ENCODE data around the gene SCN7A.
"Not testable (repeated sequence)": the region's sequence is repeated elsewhere in the genome, so short reads cannot be mapped to it uniquely, and the experiment has no call there.

Gene SCN7A

GRCh38 chr2:166464187-166464586, 29.9 kb downstream of the SCN7A start:
- no CpG with 5 or more reads among the region's 1 CpG for WGBS, 2 donors (ENCODE audit: extremely low coverage in 2 of 2, insufficient read length in 2 of 2, insufficient replicate concordance in 1 of 2)
- H2AFZ ChIP-seq (ENCODE audit: low read length), result no peak overlapping the region

GRCh38 chr2:166463640-166464039, 30.4 kb downstream of the SCN7A start:
- no peaks in the 10 kb centered on the region for H3K27me3 ChIP-seq (ENCODE audit: control insufficient read depth in 3 of 3, insufficient read depth in 3 of 3, low read depth in 1 of 3, low read length in 3 of 3)
- H3K9me3 ChIP-seq (replicated peaks in 1 of 2; ENCODE audit: control insufficient read depth in 2 of 2, insufficient read depth in 1 of 2, low read depth in 1 of 2, low read length in 2 of 2), result no peaks in the 10 kb centered on the region
- no peak overlapping the region for H2BK12ac ChIP-seq (ENCODE audit: low read length)
- no peaks in the 10 kb centered on the region for H3K36me3 ChIP-seq (replicated peaks in 1 of 2; ENCODE audit: control insufficient read depth in 2 of 2, insufficient read depth in 2 of 2, low read length in 2 of 2)
- no peaks in the 10 kb centered on the region for H3K79me1 ChIP-seq (ENCODE audit: low read depth, low read length)
- no peak overlapping the region for H3K4me2 ChIP-seq (ENCODE audit: insufficient read depth, low read length, poor library complexity, severe bottlenecking)
- H2AK5ac ChIP-seq (ENCODE audit: low read depth, low read length), result no peak overlapping the region
- H3K27ac ChIP-seq (replicated peaks; ENCODE audit: low read length), result no peak overlapping the region
- no peak overlapping the region for H3K23ac ChIP-seq (ENCODE audit: low read depth, low read length, poor library complexity)
- no peak overlapping the region for H2AFZ ChIP-seq (ENCODE audit: low read length)
- no peak overlapping the region for H2BK120ac ChIP-seq (ENCODE audit: low read depth, low read length)
- no peak overlapping the region for H4K91ac ChIP-seq (ENCODE audit: low read depth, low read length, poor library complexity)
- no peak overlapping the region for H3K4ac ChIP-seq (ENCODE audit: low read length)
- H2BK5ac ChIP-seq (ENCODE audit: low read length), result no peak overlapping the region
- H3K4me3 ChIP-seq (ENCODE audit: low read length in 2 of 2), result no peak overlapping the region
- H2BK15ac ChIP-seq (ENCODE audit: low read length), result no peak overlapping the region
- peak overlapping the region; percentile 21 for H3K14ac ChIP-seq (ENCODE audit: low read length)
- no peak overlapping the region for H3K18ac ChIP-seq (ENCODE audit: low read length)
- WGBS, 2 donors (ENCODE audit: extremely low coverage in 2 of 2, insufficient read length in 2 of 2, insufficient replicate concordance in 1 of 2), result no CpG with 5 or more reads among the region's 5 CpGs
- no peak overlapping the region for H3K9ac ChIP-seq (ENCODE audit: low read depth, low read length, poor library complexity)
- H3K4me1 ChIP-seq (ENCODE audit: control insufficient read depth in 2 of 2, insufficient read depth in 1 of 2, low read depth in 1 of 2, low read length in 2 of 2), result no peaks in the 10 kb centered on the region
- no peak overlapping the region for H4K8ac ChIP-seq (ENCODE audit: low read depth, low read length)
- no peak for DNase-seq (ENCODE audit: low spot score)

More at GRCh38 chr2:166464187-166464586, 29.9 kb downstream of the SCN7A start:
- Histone ChIP-seq H3K4me1 (ENCODE audit: control insufficient read depth in 2 of 2, insufficient read depth in 1 of 2, low read depth in 1 of 2, low read length in 2 of 2) (no peaks in the 10 kb centered on the region), H2BK5ac (ENCODE audit: low read length) (no peak overlapping the region), H3K23ac (ENCODE audit: low read depth, low read length, poor library complexity) (no peak overlapping the region), H2AK5ac (ENCODE audit: low read depth, low read length) (no peak overlapping the region), H3K9ac (ENCODE audit: low read depth, low read length, poor library complexity) (no peak overlapping the region), H2BK15ac (ENCODE audit: low read length) (no peak overlapping the region), H3K4me2 (ENCODE audit: insufficient read depth, low read length, poor library complexity, severe bottlenecking) (no peak overlapping the region), H3K27ac (replicated peaks; ENCODE audit: low read length) (no peak overlapping the region), H3K4ac (ENCODE audit: low read length) (no peak overlapping the region), H3K18ac (ENCODE audit: low read length) (no peak overlapping the region), H3K36me3 (replicated peaks in 1 of 2; ENCODE audit: control insufficient read depth in 2 of 2, insufficient read depth in 2 of 2, low read length in 2 of 2) (no peaks in the 10 kb centered on the region), H4K91ac (ENCODE audit: low read depth, low read length, poor library complexity) (no peak overlapping the region), H3K14ac (ENCODE audit: low read length) (no peak overlapping the region), H2BK120ac (ENCODE audit: low read depth, low read length) (no peak overlapping the region), H3K4me3 (ENCODE audit: low read length in 2 of 2) (no peak overlapping the region), H3K9me3 (replicated peaks in 1 of 2; ENCODE audit: control insufficient read depth in 2 of 2, insufficient read depth in 1 of 2, low read depth in 1 of 2, low read length in 2 of 2) (no peaks in the 10 kb centered on the region), H2BK12ac (ENCODE audit: low read length) (no peak overlapping the region), H3K27me3 (ENCODE audit: control insufficient read depth in 3 of 3, insufficient read depth in 3 of 3, low read depth in 1 of 3, low read length in 3 of 3) (no peaks in the 10 kb centered on the region), H3K79me1 (ENCODE audit: low read depth, low read length) (no peaks in the 10 kb centered on the region), H4K8ac (ENCODE audit: low read depth, low read length) (no peak overlapping the region)
- DNase-seq (ENCODE audit: low spot score), result no peak

GRCh38 chr2:166458674-166459073, 35.4 kb downstream of the SCN7A start:
- Histone ChIP-seq H3K4me1 (ENCODE audit: control insufficient read depth in 2 of 2, insufficient read depth in 1 of 2, low read depth in 1 of 2, low read length in 2 of 2) (no peaks in the 10 kb centered on the region), H3K4me3 (ENCODE audit: low read length in 2 of 2) (no peak overlapping the region), H3K23ac (ENCODE audit: low read depth, low read length, poor library complexity) (no peak overlapping the region), H2AFZ (ENCODE audit: low read length) (no peak overlapping the region), H2BK12ac (ENCODE audit: low read length) (no peak overlapping the region), H2BK120ac (ENCODE audit: low read depth, low read length) (no peak overlapping the region), H3K4ac (ENCODE audit: low read length) (no peak overlapping the region), H3K27ac (replicated peaks; ENCODE audit: low read length) (no peak overlapping the region), H3K9me3 (replicated peaks in 1 of 2; ENCODE audit: control insufficient read depth in 2 of 2, insufficient read depth in 1 of 2, low read depth in 1 of 2, low read length in 2 of 2) (peaks cover 0 to 3% of the 10 kb centered on the region in 2 donors), H3K14ac (ENCODE audit: low read length) (no peak overlapping the region), H3K9ac (ENCODE audit: low read depth, low read length, poor library complexity) (no peak overlapping the region), H3K79me1 (ENCODE audit: low read depth, low read length) (no peaks in the 10 kb centered on the region), H2BK15ac (ENCODE audit: low read length) (no peak overlapping the region), H3K4me2 (ENCODE audit: insufficient read depth, low read length, poor library complexity, severe bottlenecking) (no peak overlapping the region), H3K36me3 (replicated peaks in 1 of 2; ENCODE audit: control insufficient read depth in 2 of 2, insufficient read depth in 2 of 2, low read length in 2 of 2) (no peaks in the 10 kb centered on the region), H3K27me3 (ENCODE audit: control insufficient read depth in 3 of 3, insufficient read depth in 3 of 3, low read depth in 1 of 3, low read length in 3 of 3) (no peaks in the 10 kb centered on the region), H2AK5ac (ENCODE audit: low read depth, low read length) (no peak overlapping the region), H3K18ac (ENCODE audit: low read length) (no peak overlapping the region), H4K91ac (ENCODE audit: low read depth, low read length, poor library complexity) (no peak overlapping the region), H2BK5ac (ENCODE audit: low read length) (no peak overlapping the region), H4K8ac (ENCODE audit: low read depth, low read length) (no peak overlapping the region)
- DNase-seq (ENCODE audit: low spot score), result no peak
- no CpG with 5 or more reads among the region's 1 CpG for WGBS, 2 donors (ENCODE audit: extremely low coverage in 2 of 2, insufficient read length in 2 of 2, insufficient replicate concordance in 1 of 2)

GRCh38 chr2:166455823-166456222, 38.2 kb downstream of the SCN7A start:
- not testable (repeated sequence) for H3K18ac ChIP-seq (ENCODE audit: low read length); DNase-seq (ENCODE audit: low spot score); H2AFZ ChIP-seq (ENCODE audit: low read length); H2AK5ac ChIP-seq (ENCODE audit: low read depth, low read length); H2BK15ac ChIP-seq (ENCODE audit: low read length); H2BK120ac ChIP-seq (ENCODE audit: low read depth, low read length); H3K36me3 ChIP-seq (replicated peaks in 1 of 2; ENCODE audit: control insufficient read depth in 2 of 2, insufficient read depth in 2 of 2, low read length in 2 of 2); H3K14ac ChIP-seq (ENCODE audit: low read length); H3K4me1 ChIP-seq (ENCODE audit: control insufficient read depth in 2 of 2, insufficient read depth in 1 of 2, low read depth in 1 of 2, low read length in 2 of 2); H3K27me3 ChIP-seq (ENCODE audit: control insufficient read depth in 3 of 3, insufficient read depth in 3 of 3, low read depth in 1 of 3, low read length in 3 of 3); H3K27ac ChIP-seq (replicated peaks; ENCODE audit: low read length); H3K4ac ChIP-seq (ENCODE audit: low read length); H3K9me3 ChIP-seq (replicated peaks in 1 of 2; ENCODE audit: control insufficient read depth in 2 of 2, insufficient read depth in 1 of 2, low read depth in 1 of 2, low read length in 2 of 2); H4K8ac ChIP-seq (ENCODE audit: low read depth, low read length); H3K79me1 ChIP-seq (ENCODE audit: low read depth, low read length); H3K4me2 ChIP-seq (ENCODE audit: insufficient read depth, low read length, poor library complexity, severe bottlenecking); H3K23ac ChIP-seq (ENCODE audit: low read depth, low read length, poor library complexity); H3K4me3 ChIP-seq (ENCODE audit: low read length in 2 of 2); H2BK12ac ChIP-seq (ENCODE audit: low read length); H2BK5ac ChIP-seq (ENCODE audit: low read length); H4K91ac ChIP-seq (ENCODE audit: low read depth, low read length, poor library complexity); H3K9ac ChIP-seq (ENCODE audit: low read depth, low read length, poor library complexity)
- WGBS, 2 donors (ENCODE audit: extremely low coverage in 2 of 2, insufficient read length in 2 of 2, insufficient replicate concordance in 1 of 2), result no CpG with 5 or more reads among the region's 4 CpGs
